ENCODE results near the gene SARNP. TPM values are rescaled to one million over a fixed set of nuclear protein-coding genes. Genes with fewer than 3 reads are reported as not detected.

Gene SARNP
- total and polyA plus RNA-seq, 4 donors = 19.1 to 34.2 (median 25.6) TPM

DNA sequence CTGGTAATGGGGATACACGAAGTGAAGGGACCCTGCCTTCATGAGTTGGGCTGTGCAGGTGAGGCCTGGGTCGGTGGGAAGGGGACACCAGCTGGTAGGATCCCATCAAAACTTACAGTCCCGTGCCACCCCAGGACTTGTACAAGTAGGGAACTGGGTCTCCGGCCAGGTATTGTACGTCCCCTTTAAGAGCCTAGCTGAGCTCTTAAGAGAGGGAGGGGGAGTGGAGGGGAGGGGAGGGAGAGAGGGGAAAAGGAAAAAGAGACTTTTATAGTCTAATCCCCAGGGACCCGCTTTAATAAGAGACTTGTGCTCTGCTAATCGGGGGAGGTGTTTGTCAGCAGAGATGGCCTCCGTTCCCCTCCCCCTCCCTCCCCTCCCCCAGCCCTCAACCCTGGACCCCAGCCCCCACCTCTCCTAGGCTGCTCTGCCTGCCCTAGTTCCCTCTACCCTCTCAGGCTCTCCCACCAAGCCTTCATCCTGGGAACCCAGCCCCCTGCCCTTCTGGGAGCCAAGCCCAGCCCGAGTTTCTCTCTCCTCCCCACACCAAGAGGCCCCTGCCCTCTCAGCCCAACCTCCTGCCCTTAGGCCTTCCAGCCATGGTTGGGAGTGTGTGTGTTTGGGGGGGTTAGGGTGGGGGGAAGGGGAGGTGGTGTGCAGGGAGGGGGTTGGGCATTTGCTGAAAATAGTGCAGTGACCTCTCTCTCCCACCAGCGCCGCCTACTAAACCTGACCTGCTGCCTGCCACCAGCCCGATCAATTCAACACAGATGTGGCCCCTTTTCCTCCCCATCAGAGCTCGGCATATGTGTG, 72.0 kb downstream of the SARNP start:
- peaks cover 0 to 5% (median 0%) of the 10 kb centered on the region in 4 donors for H3K27me3 ChIP-seq (ENCODE audit: control insufficient read depth in 4 of 4, insufficient read depth in 4 of 4, low read length in 3 of 4)
- TF ChIP-seq FOXA1 (IDR thresholded peaks at IDR 0.05) (no peak), YY1 (IDR thresholded peaks at IDR 0.05) (no peak), GABPA (IDR thresholded peaks at IDR 0.05 in 1 of 2, conservative IDR thresholded peaks at IDR 0.05 in 1 of 2) (no peak), NR2F2 (IDR thresholded peaks at IDR 0.05) (no peak), TAF1 (conservative IDR thresholded peaks at IDR 0.05) (no peak), SP1 (IDR thresholded peaks at IDR 0.05) (no peak)
- TF ChIP-seq, protein P1, sequence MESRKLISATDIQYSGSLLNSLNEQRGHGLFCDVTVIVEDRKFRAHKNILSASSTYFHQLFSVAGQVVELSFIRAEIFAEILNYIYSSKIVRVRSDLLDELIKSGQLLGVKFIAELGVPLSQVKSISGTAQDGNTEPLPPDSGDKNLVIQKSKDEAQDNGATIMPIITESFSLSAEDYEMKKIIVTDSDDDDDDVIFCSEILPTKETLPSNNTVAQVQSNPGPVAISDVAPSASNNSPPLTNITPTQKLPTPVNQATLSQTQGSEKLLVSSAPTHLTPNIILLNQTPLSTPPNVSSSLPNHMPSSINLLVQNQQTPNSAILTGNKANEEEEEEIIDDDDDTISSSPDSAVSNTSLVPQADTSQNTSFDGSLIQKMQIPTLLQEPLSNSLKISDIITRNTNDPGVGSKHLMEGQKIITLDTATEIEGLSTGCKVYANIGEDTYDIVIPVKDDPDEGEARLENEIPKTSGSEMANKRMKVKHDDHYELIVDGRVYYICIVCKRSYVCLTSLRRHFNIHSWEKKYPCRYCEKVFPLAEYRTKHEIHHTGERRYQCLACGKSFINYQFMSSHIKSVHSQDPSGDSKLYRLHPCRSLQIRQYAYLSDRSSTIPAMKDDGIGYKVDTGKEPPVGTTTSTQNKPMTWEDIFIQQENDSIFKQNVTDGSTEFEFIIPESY (IDR thresholded peaks at IDR 0.05) = no peak
- TF ChIP-seq, protein P2, sequence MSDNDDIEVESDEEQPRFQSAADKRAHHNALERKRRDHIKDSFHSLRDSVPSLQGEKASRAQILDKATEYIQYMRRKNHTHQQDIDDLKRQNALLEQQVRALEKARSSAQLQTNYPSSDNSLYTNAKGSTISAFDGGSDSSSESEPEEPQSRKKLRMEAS (IDR thresholded peaks at IDR 0.05) = no peak
- TF ChIP-seq, protein P3, sequence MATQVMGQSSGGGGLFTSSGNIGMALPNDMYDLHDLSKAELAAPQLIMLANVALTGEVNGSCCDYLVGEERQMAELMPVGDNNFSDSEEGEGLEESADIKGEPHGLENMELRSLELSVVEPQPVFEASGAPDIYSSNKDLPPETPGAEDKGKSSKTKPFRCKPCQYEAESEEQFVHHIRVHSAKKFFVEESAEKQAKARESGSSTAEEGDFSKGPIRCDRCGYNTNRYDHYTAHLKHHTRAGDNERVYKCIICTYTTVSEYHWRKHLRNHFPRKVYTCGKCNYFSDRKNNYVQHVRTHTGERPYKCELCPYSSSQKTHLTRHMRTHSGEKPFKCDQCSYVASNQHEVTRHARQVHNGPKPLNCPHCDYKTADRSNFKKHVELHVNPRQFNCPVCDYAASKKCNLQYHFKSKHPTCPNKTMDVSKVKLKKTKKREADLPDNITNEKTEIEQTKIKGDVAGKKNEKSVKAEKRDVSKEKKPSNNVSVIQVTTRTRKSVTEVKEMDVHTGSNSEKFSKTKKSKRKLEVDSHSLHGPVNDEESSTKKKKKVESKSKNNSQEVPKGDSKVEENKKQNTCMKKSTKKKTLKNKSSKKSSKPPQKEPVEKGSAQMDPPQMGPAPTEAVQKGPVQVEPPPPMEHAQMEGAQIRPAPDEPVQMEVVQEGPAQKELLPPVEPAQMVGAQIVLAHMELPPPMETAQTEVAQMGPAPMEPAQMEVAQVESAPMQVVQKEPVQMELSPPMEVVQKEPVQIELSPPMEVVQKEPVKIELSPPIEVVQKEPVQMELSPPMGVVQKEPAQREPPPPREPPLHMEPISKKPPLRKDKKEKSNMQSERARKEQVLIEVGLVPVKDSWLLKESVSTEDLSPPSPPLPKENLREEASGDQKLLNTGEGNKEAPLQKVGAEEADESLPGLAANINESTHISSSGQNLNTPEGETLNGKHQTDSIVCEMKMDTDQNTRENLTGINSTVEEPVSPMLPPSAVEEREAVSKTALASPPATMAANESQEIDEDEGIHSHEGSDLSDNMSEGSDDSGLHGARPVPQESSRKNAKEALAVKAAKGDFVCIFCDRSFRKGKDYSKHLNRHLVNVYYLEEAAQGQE (IDR thresholded peaks at IDR 0.05) = no peak
- TF ChIP-seq, protein P4, sequence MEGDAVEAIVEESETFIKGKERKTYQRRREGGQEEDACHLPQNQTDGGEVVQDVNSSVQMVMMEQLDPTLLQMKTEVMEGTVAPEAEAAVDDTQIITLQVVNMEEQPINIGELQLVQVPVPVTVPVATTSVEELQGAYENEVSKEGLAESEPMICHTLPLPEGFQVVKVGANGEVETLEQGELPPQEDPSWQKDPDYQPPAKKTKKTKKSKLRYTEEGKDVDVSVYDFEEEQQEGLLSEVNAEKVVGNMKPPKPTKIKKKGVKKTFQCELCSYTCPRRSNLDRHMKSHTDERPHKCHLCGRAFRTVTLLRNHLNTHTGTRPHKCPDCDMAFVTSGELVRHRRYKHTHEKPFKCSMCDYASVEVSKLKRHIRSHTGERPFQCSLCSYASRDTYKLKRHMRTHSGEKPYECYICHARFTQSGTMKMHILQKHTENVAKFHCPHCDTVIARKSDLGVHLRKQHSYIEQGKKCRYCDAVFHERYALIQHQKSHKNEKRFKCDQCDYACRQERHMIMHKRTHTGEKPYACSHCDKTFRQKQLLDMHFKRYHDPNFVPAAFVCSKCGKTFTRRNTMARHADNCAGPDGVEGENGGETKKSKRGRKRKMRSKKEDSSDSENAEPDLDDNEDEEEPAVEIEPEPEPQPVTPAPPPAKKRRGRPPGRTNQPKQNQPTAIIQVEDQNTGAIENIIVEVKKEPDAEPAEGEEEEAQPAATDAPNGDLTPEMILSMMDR (IDR thresholded peaks at IDR 0.05; ENCODE audit: low read depth, low read length, missing input control) = no peak
- WGBS = 33% methylated on average over 13 of the region's 13 CpGs
- H3K27ac ChIP-seq (ENCODE audit: low read depth in 1 of 2, low read length in 2 of 2) = no peak overlapping the region
- no peaks in the 10 kb centered on the region for H3K36me3 ChIP-seq (ENCODE audit: control insufficient read depth in 4 of 4, insufficient read depth in 3 of 4, low read depth in 1 of 4, low read length in 3 of 4)
- H3K4me1 ChIP-seq (ENCODE audit: control insufficient read depth in 4 of 4, insufficient read depth in 4 of 4, low read length in 3 of 4) = peaks cover 0 to 9% (median 5%) of the 10 kb centered on the region in 4 donors
- H3K9ac ChIP-seq (ENCODE audit: low read depth in 1 of 2, low read length in 2 of 2) = no peak overlapping the region
- no peaks in the 10 kb centered on the region for H3K9me3 ChIP-seq (ENCODE audit: control insufficient read depth in 4 of 4, low read length in 3 of 4)
- DNase-seq (ENCODE audit: low spot score) = peak; percentile 63
- H3K4me3 ChIP-seq (ENCODE audit: low read depth in 1 of 3, low read length in 3 of 3) = no peak overlapping the region

DNA sequence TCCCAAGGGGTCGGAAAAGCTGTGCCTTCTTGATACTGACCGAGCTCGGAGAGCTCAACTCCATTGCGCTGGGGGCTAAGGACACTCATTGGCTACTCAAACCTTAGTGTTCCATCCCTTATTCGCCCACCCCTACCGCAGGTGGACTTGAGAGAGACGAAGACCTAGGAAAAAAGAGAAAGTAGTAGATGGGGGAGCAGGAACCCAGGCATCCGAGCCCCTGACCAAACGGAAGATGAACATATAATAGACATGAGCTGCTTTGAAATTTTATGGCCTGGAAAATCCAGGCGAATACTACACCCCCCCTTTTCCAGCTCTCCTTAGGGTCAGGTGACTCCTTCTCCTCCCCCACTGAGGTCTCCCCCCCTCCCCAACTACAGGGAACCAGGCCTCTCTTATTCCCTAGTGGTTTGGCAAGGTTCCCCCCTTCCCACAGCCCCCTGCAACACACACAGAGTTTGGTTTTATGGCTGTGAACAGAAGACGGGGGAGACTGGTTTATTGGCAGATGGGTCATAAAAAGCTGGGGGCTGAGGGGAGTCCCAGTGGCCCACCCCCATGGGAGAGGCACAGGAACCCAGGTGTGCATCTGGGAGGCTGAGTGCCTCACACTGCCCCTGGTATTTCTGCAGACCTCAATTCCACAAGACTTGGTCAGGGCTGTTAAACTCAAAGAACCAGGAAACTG, 73.0 kb downstream of the SARNP start:
- Histone ChIP-seq H3K9me3 (ENCODE audit: control insufficient read depth in 4 of 4, low read length in 3 of 4) (no peaks in the 10 kb centered on the region), H3K27ac (ENCODE audit: low read depth in 1 of 2, low read length in 2 of 2) (no peak overlapping the region), H3K4me3 (ENCODE audit: low read depth in 1 of 3, low read length in 3 of 3) (peak overlapping the region in 2 of 3 donors; percentile 35 to 63), H3K36me3 (ENCODE audit: control insufficient read depth in 4 of 4, insufficient read depth in 3 of 4, low read depth in 1 of 4, low read length in 3 of 4) (no peaks in the 10 kb centered on the region), H3K9ac (ENCODE audit: low read depth in 1 of 2, low read length in 2 of 2) (no peak overlapping the region), H3K27me3 (ENCODE audit: control insufficient read depth in 4 of 4, insufficient read depth in 4 of 4, low read length in 3 of 4) (peaks cover 0 to 5% (median 0%) of the 10 kb centered on the region in 4 donors), H3K4me1 (ENCODE audit: control insufficient read depth in 4 of 4, insufficient read depth in 4 of 4, low read length in 3 of 4) (peaks cover 0 to 9% (median 5%) of the 10 kb centered on the region in 4 donors)
- DNase-seq (ENCODE audit: low spot score) = no peak
- WGBS = 60% methylated on average over 11 of the region's 11 CpGs
- TF ChIP-seq, protein P4 (IDR thresholded peaks at IDR 0.05; ENCODE audit: low read depth, low read length, missing input control) = no peak
- TF ChIP-seq NR2F2 (IDR thresholded peaks at IDR 0.05) (no peak), TAF1 (conservative IDR thresholded peaks at IDR 0.05) (no peak), FOXA1 (IDR thresholded peaks at IDR 0.05) (no peak), HNF4A (conservative IDR thresholded peaks at IDR 0.05) (no peak)
- TF ChIP-seq, protein P2 (IDR thresholded peaks at IDR 0.05) = no peak
